ENCODE measurements around the gene TMEM62.

DNA sequence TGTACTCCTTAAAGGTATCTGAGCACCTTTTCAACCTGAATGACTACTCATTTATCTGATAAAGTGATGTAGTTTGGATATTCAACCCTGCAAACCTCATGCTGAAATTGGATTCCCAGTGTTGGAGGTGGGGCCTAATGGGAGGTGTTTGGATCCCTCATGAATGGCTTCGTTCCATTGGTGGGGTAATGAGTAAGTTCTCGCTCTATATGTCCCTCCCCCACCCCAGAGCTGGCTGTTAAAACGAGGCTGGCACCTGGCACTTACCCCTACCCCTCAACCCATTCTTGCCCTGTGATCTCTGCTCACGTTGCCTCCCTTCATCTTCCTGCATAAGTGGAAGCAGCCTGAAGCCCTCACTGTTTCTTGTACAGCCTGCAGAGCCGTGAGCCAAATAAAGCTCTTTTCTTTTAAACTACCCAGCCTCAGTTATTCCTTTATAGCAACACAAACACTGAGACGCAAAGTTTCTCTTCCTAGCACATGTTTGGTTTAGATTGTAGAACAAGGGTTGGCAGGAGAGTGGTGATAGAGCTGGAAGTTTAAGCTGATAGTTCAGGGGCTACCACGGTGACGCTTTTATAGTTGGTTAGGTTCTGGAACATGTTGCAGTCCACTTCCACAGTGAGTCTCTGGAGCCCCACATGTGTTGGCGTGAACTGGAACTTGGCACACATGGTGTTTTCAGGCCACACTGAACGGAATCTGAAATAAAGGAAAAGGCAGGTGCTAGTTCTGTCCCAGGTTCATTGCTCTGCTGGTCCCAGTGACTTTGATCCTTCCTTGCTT lies 63.6 kb downstream of the TMEM62 start:
- no peak for TF ChIP-seq POLR2AphosphoS5 (IDR thresholded peaks at IDR 0.05)
- TF ChIP-seq CTCF (IDR thresholded peaks at IDR 0.05) = no peak
- no peak for TF ChIP-seq EP300 (IDR thresholded peaks at IDR 0.05)
- TF ChIP-seq POLR2A (IDR thresholded peaks at IDR 0.05) = no peak
